Islet precursor cell (in vitro differentiated cells): ENCODE results near the gene ILDR2.
"Not testable (repeated sequence)": the region's sequence is repeated elsewhere in the genome, so short reads cannot be mapped to it uniquely, and the experiment has no call there.

ENCODE experiments used
- DNase-seq: peaks from one replicate; pipeline ENCODE4 v3.0.0-alpha.2; 2018

The ILDR2 gene

GRCh38 chr1:166884971-166885370 is 90.4 kb downstream of the ILDR2 start:
- no peak for DNase-seq

GRCh38 chr1:166884040-166884642 is 91.2 kb downstream of the ILDR2 start:
- peak; percentile 89 for DNase-seq

DNA sequence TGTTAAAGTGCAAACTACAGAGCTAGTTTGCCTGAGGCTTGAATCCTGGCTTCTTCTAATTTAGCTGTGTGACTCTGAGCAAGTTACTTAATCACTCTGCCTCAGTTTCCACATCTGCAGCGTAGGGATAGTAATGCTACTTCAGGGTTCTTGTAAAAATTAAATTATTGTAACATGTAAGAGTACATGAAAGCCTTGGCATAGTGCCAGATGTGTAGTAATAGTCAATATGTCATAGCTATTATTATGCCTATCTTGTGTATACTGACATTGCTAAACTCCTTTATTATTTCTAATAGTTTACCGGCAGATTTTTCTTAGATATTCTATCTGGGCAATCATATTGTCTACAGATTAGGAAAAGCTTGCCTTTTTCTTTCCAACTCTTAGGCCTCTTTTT is 92.4 kb downstream of the ILDR2 start:
- DNase-seq = no peak

DNA sequence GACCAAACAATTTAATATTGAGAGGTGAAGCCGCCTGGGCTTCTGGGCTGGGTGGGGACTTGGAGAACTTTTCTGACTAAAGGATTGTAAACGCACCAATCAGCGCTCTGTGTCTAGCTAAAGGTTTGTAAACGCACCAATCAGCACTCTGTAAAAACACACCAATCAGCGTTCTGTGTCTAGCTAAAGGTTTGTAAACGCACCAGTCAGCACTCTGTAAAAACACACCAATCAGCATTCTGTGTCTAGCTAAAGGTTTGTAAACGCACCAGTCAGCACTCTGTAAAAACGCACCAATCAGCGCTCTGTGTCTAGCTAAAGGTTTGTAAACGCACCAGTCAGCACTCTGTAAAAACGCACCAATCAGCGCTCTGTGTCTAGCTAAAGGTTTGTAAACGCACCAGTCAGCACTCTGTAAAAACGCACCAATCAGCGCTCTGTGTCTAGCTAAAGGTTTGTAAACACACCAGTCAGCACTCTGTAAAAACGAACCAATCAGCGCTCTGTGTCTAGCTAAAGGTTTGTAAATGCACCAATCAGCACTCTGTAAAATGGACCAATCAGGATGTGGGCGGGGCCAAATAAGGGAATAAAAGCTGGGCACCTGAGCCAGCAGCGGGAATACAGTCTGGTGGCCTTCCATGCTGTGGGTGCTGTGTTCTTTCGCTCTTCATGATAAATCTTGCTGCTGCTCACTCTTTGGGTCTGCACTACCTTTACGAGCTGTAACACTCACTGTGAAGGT is 97.0 kb downstream of the ILDR2 start:
- DNase-seq = not testable (repeated sequence)

DNA sequence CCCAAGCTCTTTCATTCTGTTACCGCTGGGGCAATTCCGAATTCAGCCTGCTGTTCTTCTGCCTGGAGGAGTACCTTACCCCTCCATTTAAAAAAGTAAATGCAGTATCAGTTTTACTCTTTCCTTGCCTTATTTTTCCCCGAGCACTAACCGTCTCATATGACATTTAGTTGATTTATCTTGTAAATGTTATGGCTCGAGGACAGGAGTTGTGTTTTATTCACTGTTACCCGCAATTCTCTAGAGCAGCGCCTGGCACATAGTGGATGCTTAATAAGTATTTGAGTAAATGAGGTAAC is 98.9 kb downstream of the ILDR2 start:
- no peak for DNase-seq

DNA sequence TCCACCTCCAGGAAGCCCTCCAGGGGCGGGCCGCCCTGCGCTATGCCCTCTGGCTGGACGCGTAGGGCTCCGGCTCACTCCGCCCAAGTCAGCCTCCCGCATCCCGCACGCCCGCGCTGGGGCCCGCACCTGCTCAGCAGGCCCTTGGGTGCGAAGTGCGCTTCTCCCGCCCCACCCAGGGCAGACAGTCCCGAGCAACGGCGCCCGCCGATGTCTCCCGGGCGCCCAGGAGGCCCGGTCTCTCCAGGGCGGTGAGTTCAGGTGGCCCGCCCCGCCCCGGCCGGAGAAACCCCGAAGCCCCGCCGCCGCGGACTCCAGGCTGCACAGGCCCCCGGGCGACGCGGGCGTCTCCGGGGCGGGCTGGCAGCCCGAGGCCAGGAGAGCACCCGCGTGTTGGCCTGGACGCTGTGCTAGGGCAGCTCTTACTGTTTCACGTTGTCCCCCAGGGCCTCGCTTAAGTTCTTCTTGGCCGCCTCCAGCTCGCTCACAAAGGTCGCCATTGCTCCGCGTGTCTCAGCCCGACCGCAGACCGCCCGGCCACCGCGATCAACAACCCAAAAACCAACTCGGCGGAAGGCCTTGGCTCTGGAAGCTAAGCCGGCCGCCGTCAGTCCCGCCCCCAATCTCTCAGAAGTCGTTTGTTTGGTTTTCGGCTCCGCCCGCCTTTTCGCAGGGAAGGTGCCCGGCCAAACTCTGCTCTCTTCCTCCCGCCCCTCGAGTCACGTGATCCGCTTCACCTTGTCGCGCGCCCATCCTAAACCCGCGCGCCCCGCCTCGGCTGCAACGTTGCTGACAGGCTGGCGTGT is 99.4 kb downstream of the ILDR2 start, which contains the start of gene TADA1:
Gene TADA1, minus strand, starts transcription at position 531 of the 806 bp plus-strand sequence. Its CDS starts 31 bp downstream, at position 500.
- DNase-seq = peak; percentile 99

DNA sequence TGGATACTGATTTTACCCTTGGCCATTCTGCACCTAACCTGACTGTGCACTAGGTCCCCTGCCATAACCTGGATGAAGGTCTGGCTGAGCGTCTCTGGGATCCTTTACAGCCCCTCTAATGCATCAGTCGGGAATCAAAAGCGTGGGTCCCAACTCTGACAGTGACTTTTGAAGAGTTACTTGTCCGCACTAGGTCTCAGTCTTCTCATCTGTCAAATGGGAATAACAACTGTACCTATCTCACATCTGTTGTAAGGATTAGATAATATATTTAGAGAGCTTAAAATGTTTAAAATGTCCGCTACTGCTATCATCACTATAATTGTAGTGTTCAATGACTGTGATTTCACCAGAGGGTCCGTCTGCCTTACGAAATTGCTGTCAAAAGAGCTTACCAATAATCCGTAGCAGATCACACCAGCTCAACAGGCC is 100.0 kb downstream of the ILDR2 start:
- no peak for DNase-seq

- DNase-seq = no peak
Observed at GRCh38 chr1:166874464-166874863, 100.9 kb downstream of the ILDR2 start.

- no peak for DNase-seq
Observed at GRCh38 chr1:166870584-166870983, 104.8 kb downstream of the ILDR2 start.

GRCh38 chr1:166869318-166870099 is 105.8 kb downstream of the ILDR2 start:
- DNase-seq = no peak

DNA sequence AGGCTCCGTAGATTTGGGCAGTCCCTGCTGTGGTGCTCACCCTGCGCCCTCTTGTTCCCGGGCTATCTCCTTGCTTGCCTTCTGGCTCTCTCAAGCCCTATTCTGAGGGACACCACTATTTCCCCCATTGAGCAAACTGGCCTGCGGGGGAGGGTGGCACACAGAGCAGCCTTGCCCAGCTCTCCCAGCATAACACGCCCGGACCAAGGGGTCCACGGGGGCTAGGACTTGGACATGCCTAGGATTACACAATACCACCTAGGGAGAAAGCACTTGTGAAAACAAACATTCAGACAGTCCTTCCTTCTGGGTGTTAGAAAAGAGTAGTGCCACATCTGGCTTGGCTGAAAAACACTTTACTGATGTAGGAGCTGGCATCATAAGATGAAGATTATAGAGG is 106.7 kb downstream of the ILDR2 start:
- no peak for DNase-seq

GRCh38 chr1:166865926-166866325 is 109.4 kb downstream of the ILDR2 start:
- no peak for DNase-seq

DNA sequence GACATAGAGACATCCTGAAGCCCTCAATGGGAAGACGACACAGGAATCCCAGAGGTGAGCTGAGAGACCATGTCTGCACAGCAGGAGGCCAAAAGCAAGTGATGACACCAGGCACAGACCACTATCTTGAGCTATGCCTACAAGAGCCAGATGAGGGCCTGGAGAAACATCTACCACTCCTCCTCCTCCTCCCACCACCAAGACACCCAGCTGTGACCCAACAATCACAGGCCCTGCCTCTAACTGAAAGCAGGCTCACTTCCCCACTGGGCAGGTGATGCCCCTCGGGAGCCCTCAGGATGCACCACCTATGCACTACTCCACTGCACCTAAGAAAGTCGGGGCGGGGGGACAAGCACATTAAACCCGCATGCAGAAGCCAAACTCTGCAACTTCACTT is 115.7 kb downstream of the ILDR2 start:
- DNase-seq = no peak

GRCh38 chr1:166858726-166859419 is 116.5 kb downstream of the ILDR2 start:
- no peak for DNase-seq
